Heart left ventricle (tissue), 16 donors: ENCODE results near the gene BOC. TPM values are rescaled to one million over a fixed set of nuclear protein-coding genes. Genes with fewer than 3 reads are reported as not detected.
A peak's percentile ranks its signal among the peaks of the same experiment; 100 is the strongest.

Experiments used
- ATAC-seq, 4 donors: fragments of 200-7000 bp; cut with Tn5 transposase; one replicate each; pipeline ENCODE4 v1.9.1; 2020 to 2022; ENCODE audit warnings: moderate library complexity in 4 of 4, mild to moderate bottlenecking in 3 of 4, moderate number of reproducible peaks in 1 of 4
- DNase-seq, 5 donors: peaks; one replicate each; pipeline ENCODE4 v3.0.0-alpha.2; 2020
- H3K27ac ChIP-seq, 12 donors: fragments of 200-600 bp; sonication (generic) in 4 of 12; one replicate each; pipeline versions ENCODE4 v1.5.0 to v1.8.0; 2016 to 2022; ENCODE audit warnings: mild to moderate bottlenecking in 2 of 12
- H3K27me3 ChIP-seq, 9 donors: fragments of 200-600 bp; sonication (generic) in 2 of 9; one replicate each; pipeline versions ENCODE4 v1.5.1 to v1.8.0; 2016 to 2022; ENCODE audit warnings: mild to moderate bottlenecking in 3 of 9
- H3K36me3 ChIP-seq, 9 donors: fragments of 200-600 bp; sonication (generic) in 2 of 9; one replicate each; pipeline versions ENCODE4 v1.5.0 to v1.8.0; 2018 to 2022; ENCODE audit warnings: mild to moderate bottlenecking in 2 of 9
- H3K4me1 ChIP-seq, 12 donors: fragments of 200-600 bp; sonication (generic) in 4 of 12; one replicate each; pipeline versions ENCODE4 v1.5.0 to v1.8.0; 2016 to 2022; ENCODE audit warnings: mild to moderate bottlenecking in 3 of 12
- H3K4me3 ChIP-seq, 12 donors: fragments of 200-600 bp; sonication (generic) in 4 of 12; one replicate each; pipeline versions ENCODE4 v1.5.0 to v1.8.0; 2017 to 2022; ENCODE audit warnings: mild to moderate bottlenecking in 9 of 12, moderate library complexity in 4 of 12
- H3K9me3 ChIP-seq, 12 donors: fragments of 200-600 bp; sonication (generic) in 4 of 12; one replicate each; pipeline versions ENCODE4 v1.5.0 to v1.8.0; 2016 to 2022; ENCODE audit warnings: mild to moderate bottlenecking in 1 of 12
- POLR2A ChIP-seq, 2 donors: fragments of 450-650 bp; IDR thresholded peaks; one replicate each; pipeline ENCODE4 v1.6.1; 2017; ENCODE audit warnings: antibody characterized with exemption in 2 of 2, mild to moderate bottlenecking in 2 of 2, moderate library complexity in 2 of 2
- WGBS, 4 donors: extraction: QIAGEN DNeasy Blood & Tissue Kit in 2 of 4; methylation state at CpG; one replicate each; pipeline versions ENCODE4 v1.1.5 to v1.1.7; 2013 to 2018; 5-methylcytosine and 5-hydroxymethylcytosine counted together
- intact Hi-C, 10 donors: fragments of 100-400 bp; cut with DNase I; formaldehyde crosslinking; loops; one replicate each; pipeline versions ENCODE4 v1.11.1 to v1.14.2; 2022
- polyA plus RNA-seq, 2 donors: library from polyadenylated mRNA; stranded (reverse); fragments of 200-250 nt; gene quantifications; one replicate each; pipeline ENCODE4 v1.2.3, GENCODE V29; 2013
- total RNA-seq, 9 donors: library from RNA; depleted of rRNA in 2 of 9; stranded (reverse); fragments of >200 nt in 2 of 9; fragmentation: NEBNext Ultra II Directional in 3 of 9; extraction: Animal tissue kit (Norgen Biotek cat#: 25700) in 3 of 9; gene quantifications; one replicate each; pipeline versions ENCODE4 v1.1.0 to v1.2.4, GENCODE V29; 2016 to 2023
- TF ChIP-seq, protein P1 (sequence below), 12 donors: fragments of 200-600 bp; sonication (generic) in 4 of 12; IDR thresholded peaks; one replicate each; pipeline versions ENCODE4 v1.5.0 to v1.8.0; 2018 to 2022; ENCODE audit warnings: antibody characterized with exemption in 12 of 12, mild to moderate bottlenecking in 5 of 12
- donor health status: ischemic (EF 13 %, LVEDD 7.1; RV severe dilation, severe dysfunction).
- donor health status: healthy with polysubstance abuse.
- donor health status: DM: no; HTN: yes; CAD: no.
- donor health status: DM: no; HTN: no; CAD: no.
- donor health status: ischemic (EF 25% LVEDD 6.9; RV normal size, moderate dysfunction).
- donor health status: ischemic (EF 25% LVEDD 5.7; RV mildly dilated, moderate dysfunction).
- donor health status: healthy.
- donor health status: DM: yes; HTN: yes; CAD: no.
- donor health status: ischemic (EF 35%, LVEDD 5.7; RV mildly dilated, moderate dysfunction).
- donor health status: nonischemic (EF 11% LVEDD 7.7; RV severe dilation, severe dysfunction).
- donor health status: DM: yes; HTN: yes; CAD: no.
- donor health status: PGD.
- donor health status: ischemic (EF 29% LVEDD 5.4; RV normal size, mild dysfunction).
- donor health status: nonischemic (EF 23%, LVEDD 6.1; RV moderate dilation, normal function).

BOC gene
- total and polyA plus RNA-seq, 11 donors, result 1.9 to 12.2 (median 4.4) TPM

DNA sequence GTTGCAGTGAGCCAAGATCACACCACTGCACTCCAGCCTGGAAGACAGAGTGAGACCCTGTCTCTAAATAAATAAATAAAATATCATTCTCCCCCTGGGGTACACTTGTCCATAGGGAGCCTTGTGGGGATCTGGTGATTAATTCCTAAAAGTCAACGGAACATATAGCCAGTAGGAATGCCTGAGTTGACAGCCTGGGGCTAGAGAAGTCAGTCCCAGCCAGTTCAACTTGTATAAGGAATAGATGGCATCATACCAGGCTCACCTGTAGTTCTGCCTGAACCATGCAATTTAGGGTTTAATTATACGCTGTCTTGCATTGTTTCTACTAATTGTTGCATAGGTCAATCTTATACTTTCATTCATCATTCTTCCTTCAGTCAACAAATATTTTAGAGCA is 5.9 kb upstream of the BOC start:
- no peak for DNase-seq
- peaks cover 0 to 3% (median 0%) of the 10 kb centered on the region in 12 donors for H3K9me3 ChIP-seq
- H3K36me3 ChIP-seq, result no peaks in the 10 kb centered on the region
- H3K27ac ChIP-seq, result no peak overlapping the region
- no peak overlapping the region for H3K4me3 ChIP-seq
- peaks cover 0 to 2% (median 0%) of the 10 kb centered on the region in 12 donors for H3K4me1 ChIP-seq
- 81 to 88% (median 83%) methylated on average over 2 of the region's 2 CpGs for WGBS, 4 donors
- H3K27me3 ChIP-seq, result peaks cover 0 to 8% (median 0%) of the 10 kb centered on the region in 9 donors
- no peak for ATAC-seq
- TF ChIP-seq, protein P1, sequence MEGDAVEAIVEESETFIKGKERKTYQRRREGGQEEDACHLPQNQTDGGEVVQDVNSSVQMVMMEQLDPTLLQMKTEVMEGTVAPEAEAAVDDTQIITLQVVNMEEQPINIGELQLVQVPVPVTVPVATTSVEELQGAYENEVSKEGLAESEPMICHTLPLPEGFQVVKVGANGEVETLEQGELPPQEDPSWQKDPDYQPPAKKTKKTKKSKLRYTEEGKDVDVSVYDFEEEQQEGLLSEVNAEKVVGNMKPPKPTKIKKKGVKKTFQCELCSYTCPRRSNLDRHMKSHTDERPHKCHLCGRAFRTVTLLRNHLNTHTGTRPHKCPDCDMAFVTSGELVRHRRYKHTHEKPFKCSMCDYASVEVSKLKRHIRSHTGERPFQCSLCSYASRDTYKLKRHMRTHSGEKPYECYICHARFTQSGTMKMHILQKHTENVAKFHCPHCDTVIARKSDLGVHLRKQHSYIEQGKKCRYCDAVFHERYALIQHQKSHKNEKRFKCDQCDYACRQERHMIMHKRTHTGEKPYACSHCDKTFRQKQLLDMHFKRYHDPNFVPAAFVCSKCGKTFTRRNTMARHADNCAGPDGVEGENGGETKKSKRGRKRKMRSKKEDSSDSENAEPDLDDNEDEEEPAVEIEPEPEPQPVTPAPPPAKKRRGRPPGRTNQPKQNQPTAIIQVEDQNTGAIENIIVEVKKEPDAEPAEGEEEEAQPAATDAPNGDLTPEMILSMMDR (IDR thresholded peaks at IDR 0.05), result no peak
- no peak for TF ChIP-seq POLR2A (IDR thresholded peaks at IDR 0.05)
- intact Hi-C loops, result no loop called here

- peaks cover 0 to 18% (median 0%) of the 10 kb centered on the region in 12 donors for H3K4me1 ChIP-seq
- H3K9me3 ChIP-seq, result no peaks in the 10 kb centered on the region
- intact Hi-C loops, result loop anchor here in 2 of 10 donors (5.0 to 10.0 kb wide), 4 partner anchors 37 to 74 kb away; no protein-coding TSS in a partner anchor
- WGBS, 4 donors, result 17 to 29% (median 24%) methylated on average over 22 of the region's 22 CpGs
- H3K4me3 ChIP-seq, result peak overlapping the region; percentile 49 to 93 (median 72)
- H3K27ac ChIP-seq, result peak overlapping the region in 10 of 12 donors; percentile 74 to 97 (median 86)
- TF ChIP-seq, protein P1 (IDR thresholded peaks at IDR 0.05), result no peak
- TF ChIP-seq POLR2A (IDR thresholded peaks at IDR 0.05), result no peak
- peaks cover 0 to under 1% (median 0%) of the 10 kb centered on the region in 9 donors for H3K36me3 ChIP-seq
- peaks cover 0 to 42% (median 6%) of the 10 kb centered on the region in 9 donors for H3K27me3 ChIP-seq
- peak in 3 of 4 donors; percentile 21 to 33 (median 22) for ATAC-seq
- DNase-seq, result no peak
Measured at GRCh38 chr3:113210604-113211329, 590 bp upstream of the BOC start.

DNA sequence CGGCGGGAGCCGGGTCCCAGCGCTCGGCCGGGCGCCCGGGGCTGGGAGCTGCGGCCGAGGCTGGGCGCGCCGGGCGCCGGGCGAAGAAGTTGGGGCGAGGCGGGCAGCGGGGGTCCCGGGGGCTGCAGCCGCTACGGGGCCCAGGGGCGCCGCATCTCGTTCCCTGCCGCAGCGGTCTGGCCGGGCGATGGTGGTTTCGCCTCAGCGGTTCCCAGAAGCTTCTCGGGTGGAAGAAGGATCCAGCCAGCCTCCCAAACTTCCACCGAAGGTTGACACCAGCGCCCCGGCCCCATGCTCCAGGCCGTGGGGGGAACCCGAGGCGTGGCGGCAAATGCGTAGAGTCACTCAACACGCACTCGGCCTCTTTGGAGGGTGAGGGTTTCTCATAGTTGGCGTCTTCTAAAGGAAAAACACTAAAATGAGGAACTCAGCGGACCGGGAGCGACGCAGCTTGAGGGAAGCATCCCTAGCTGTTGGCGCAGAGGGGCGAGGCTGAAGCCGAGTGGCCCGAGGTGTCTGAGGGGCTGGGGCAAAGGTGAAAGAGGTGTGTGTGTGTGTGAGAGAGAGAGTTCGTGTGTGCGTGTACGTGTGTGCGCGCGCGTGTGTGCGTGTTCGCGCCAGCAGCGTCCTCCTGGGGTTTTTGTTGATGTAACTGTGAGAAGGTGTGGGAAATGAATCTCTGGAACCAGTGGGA is 940 bp downstream of the BOC start:
- intact Hi-C loops, result loop anchor here in 2 of 10 donors (5.0 to 10.0 kb wide), 4 partner anchors 35 to 73 kb away; no protein-coding TSS in a partner anchor
- WGBS, 4 donors, result 0 to 1% (median 1%) methylated on average over 40 to 62 of the region's 62 CpGs
- ATAC-seq, result peak in 3 of 4 donors; percentile 16 to 58 (median 25)

More for the DNA sequence above, 940 bp downstream of the BOC start:
- peak overlapping the region; percentile 74 to 97 (median 86) for H3K27ac ChIP-seq
- no peaks in the 10 kb centered on the region for H3K9me3 ChIP-seq
- peaks cover 0 to 15% (median 0%) of the 10 kb centered on the region in 9 donors for H3K36me3 ChIP-seq
- DNase-seq, result peak in 4 of 5 donors; percentile 29 to 62 (median 36)
- peaks cover 0 to 18% (median 0%) of the 10 kb centered on the region in 12 donors for H3K4me1 ChIP-seq
- peaks cover 0 to 45% (median 6%) of the 10 kb centered on the region in 9 donors for H3K27me3 ChIP-seq
- peak overlapping the region; percentile 49 to 93 (median 72) for H3K4me3 ChIP-seq
- TF ChIP-seq, protein P1 (IDR thresholded peaks at IDR 0.05), result no peak
- no peak for TF ChIP-seq POLR2A (IDR thresholded peaks at IDR 0.05)
